ENCODE data around the gene SLC9A3.

The SLC9A3 gene

GRCh38 chr5:494667-495255, 29.5 kb downstream of the SLC9A3 start:
- TF ChIP-seq TAF1 (IDR thresholded peaks at IDR 0.05; ENCODE audit: low read depth, low read length), result no peak
- no peak for TF ChIP-seq POU2F2 (IDR thresholded peaks at IDR 0.05; ENCODE audit: low read depth, low read length)
- FAIRE-seq, result no peak
- no peak for DNase-seq (ENCODE audit: insufficient read length, low spot score)

DNA sequence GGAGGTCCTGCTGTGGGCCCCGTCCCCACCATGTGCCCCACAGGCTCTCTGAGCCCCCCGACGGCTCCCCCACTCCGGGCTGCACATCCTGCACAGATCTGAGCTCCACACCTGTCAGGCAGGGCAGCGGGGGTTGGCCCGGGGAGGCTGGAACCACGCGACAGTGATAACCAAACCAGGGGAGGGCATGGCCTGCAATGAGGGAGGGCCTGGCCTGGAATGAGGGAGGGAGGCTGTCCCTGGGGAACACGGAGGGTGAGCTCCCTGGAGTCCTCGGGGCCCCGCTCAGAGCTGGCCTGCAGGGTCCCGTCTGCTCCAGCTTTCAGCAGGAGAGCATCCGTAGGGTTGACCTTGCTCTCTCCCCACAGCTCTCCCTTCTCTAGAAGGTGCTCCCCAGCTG, 30.5 kb downstream of the SLC9A3 start:
- no peak for TF ChIP-seq POU2F2 (IDR thresholded peaks at IDR 0.05; ENCODE audit: low read depth, low read length)
- TF ChIP-seq PAX5 (IDR thresholded peaks at IDR 0.05; ENCODE audit: insufficient read depth, low read length, severe bottlenecking), result no peak
- TF ChIP-seq POLR2AphosphoS5 (IDR thresholded peaks at IDR 0.05; ENCODE audit: low read depth, low read length), result no peak
- TF ChIP-seq POLR2A (IDR thresholded peaks at IDR 0.05; ENCODE audit: low read depth, low read length), result no peak
- no peak for TF ChIP-seq TAF1 (IDR thresholded peaks at IDR 0.05; ENCODE audit: low read depth, low read length)
- TF ChIP-seq SPI1 (IDR thresholded peaks at IDR 0.05; ENCODE audit: low read depth, low read length), result no peak
- DNase-seq (ENCODE audit: insufficient read length, low spot score) (no peak), FAIRE-seq (no peak)

- TF ChIP-seq POU2F2 (IDR thresholded peaks at IDR 0.05; ENCODE audit: low read depth, low read length) (no peak), POLR2AphosphoS5 (IDR thresholded peaks at IDR 0.05; ENCODE audit: low read depth, low read length) (no peak), TAF1 (IDR thresholded peaks at IDR 0.05; ENCODE audit: low read depth, low read length) (no peak), POLR2A (IDR thresholded peaks at IDR 0.05; ENCODE audit: low read depth, low read length) (no peak)
- DNase-seq (ENCODE audit: insufficient read length, low spot score), result no peak
- no peak for FAIRE-seq
Measured at GRCh38 chr5:493119-493701, 31.0 kb downstream of the SLC9A3 start.

DNA sequence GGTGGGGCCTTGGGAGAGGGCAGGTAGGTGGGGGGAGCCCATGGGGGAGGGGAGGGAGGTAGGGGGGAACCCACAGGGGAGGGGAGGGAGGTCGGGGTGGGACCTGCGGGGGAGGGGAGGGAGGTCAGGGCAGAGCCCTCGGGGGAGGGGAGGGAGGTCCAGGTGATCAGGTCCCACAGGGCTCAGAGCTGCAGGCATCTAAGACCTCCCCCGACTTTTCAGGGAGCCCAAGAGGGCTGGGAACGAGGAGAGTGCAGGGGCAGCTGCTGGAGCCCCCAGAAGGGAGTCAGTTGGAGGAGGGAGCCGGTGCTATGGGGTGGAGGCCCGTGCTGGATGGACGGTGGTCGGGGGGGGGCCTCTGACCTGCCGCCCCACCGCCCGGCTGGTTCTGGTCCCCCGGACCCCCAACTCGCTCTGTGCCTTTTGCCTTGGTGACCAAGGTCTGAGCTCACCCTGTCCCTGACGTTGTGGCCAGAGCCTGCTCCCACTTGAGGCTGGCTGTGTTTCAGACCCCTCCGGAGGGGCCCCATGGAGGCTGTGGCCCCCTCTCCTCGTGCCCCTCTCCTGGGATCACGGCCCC, 31.8 kb downstream of the SLC9A3 start:
- FAIRE-seq, result no peak
- no peak for DNase-seq (ENCODE audit: insufficient read length, low spot score)
- no peak for TF ChIP-seq PAX5 (IDR thresholded peaks at IDR 0.05; ENCODE audit: insufficient read depth, low read length, severe bottlenecking)

- TF ChIP-seq TAF1 (IDR thresholded peaks at IDR 0.05; ENCODE audit: low read depth, low read length) (no peak), SPI1 (IDR thresholded peaks at IDR 0.05; ENCODE audit: low read depth, low read length) (no peak), POLR2A (IDR thresholded peaks at IDR 0.05; ENCODE audit: low read depth, low read length) (no peak)
Measured at GRCh38 chr5:491856-492155, 32.4 kb downstream of the SLC9A3 start.

DNA sequence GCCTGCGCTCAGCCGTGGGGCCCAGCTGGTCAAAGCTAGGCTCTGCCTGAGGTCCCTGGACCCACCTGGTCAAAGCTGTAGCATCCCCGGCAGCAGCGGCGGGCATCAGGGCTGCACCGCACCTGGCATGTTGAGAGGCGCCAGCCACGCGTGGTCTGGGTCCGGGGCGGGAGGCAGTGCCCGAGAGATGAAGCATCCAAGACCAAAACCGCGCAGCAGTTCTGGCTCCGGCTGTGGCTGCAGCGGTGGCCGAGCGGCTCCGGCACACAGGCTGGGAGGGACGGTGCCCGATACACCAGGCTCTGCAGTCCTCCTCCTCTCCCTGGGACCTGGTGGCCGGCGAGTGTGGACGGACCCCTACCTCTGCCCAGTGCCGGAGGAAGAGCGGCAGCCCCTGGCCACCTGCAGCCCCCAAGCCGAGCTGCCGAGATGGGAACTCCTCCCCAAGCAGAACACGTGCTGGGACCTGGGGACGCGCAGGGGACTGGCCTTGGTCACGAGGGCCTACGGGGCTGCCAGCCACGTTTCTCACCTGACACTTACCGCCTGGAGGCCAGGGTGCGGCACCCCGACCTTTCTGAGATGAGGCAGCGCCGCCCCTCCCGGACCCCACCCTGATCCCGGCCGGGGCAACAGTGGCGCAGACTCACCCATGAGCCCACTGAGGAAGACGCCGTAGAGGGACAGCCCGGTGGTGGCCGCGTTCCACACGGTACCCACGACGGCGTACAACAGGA, 33.0 kb downstream of the SLC9A3 start:
- no peak for FAIRE-seq
- no peak for TF ChIP-seq POLR2A (IDR thresholded peaks at IDR 0.05; ENCODE audit: low read depth, low read length)
- no peak for TF ChIP-seq PAX5 (IDR thresholded peaks at IDR 0.05; ENCODE audit: insufficient read depth, low read length, severe bottlenecking)
- TF ChIP-seq POLR2AphosphoS5 (IDR thresholded peaks at IDR 0.05; ENCODE audit: low read depth, low read length), result no peak
- TF ChIP-seq POU2F2 (IDR thresholded peaks at IDR 0.05; ENCODE audit: low read depth, low read length), result no peak
- no peak for TF ChIP-seq SPI1 (IDR thresholded peaks at IDR 0.05; ENCODE audit: low read depth, low read length)
- no peak for TF ChIP-seq TAF1 (IDR thresholded peaks at IDR 0.05; ENCODE audit: low read depth, low read length)
- DNase-seq (ENCODE audit: insufficient read length, low spot score), result no peak

More at GRCh38 chr5:491856-492155, 32.4 kb downstream of the SLC9A3 start:
- DNase-seq (ENCODE audit: insufficient read length, low spot score) (no peak), FAIRE-seq (no peak)

DNA sequence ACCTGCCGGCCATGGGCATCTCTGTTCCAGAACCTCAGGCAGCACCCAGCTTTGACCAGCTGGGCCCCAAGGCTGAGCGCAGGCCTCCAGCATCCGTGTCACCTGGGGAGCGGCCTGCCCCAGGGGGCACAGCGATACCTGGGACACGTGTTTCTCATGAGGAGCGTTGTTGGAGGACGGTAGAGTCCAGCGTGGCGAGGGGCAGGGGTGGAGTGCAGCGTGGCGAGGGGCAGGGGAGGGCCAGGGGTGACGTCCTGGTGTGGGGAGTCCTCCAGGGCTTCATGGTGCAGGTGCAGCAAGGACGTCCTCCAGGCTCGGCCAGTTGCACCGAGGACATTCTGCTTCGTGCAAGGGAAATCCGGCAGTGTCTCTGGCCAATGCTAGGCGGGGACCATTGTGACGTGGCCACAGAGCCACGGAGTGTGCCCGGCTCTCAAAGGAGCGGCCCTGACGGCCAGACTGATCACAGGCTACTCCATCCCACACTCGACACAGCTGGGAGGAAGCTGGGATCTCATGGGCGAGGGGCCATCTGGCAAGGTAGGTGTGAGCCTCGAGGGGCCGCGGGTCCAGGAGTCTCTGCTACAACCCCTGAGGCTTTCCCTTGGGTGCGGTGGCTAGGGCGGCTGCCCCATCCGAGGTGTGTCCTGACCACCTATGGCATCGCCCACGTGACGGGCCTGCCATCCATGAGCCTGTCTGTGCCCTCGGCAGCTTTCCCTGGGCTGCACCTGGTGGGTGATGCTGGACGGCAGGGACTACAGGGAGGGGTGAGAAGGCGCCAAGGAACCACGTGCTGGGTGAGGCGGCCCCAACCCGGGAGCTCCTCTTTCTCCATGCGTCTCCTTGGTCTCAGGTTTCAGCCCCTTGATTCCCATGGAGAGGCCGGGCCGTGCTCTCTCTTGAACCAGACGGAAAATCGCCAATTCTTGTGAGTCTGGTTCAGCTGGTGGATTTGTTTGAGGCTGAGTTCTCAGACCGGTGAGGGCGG, 33.8 kb downstream of the SLC9A3 start:
- FAIRE-seq (no peak), DNase-seq (ENCODE audit: insufficient read length, low spot score) (no peak)
- TF ChIP-seq TAF1 (IDR thresholded peaks at IDR 0.05; ENCODE audit: low read depth, low read length), result no peak
- no peak for TF ChIP-seq SPI1 (IDR thresholded peaks at IDR 0.05; ENCODE audit: low read depth, low read length)
- no peak for TF ChIP-seq POLR2A (IDR thresholded peaks at IDR 0.05; ENCODE audit: low read depth, low read length)
- no peak for TF ChIP-seq PAX5 (IDR thresholded peaks at IDR 0.05; ENCODE audit: insufficient read depth, low read length, severe bottlenecking)
- no peak for TF ChIP-seq POU2F2 (IDR thresholded peaks at IDR 0.05; ENCODE audit: low read depth, low read length)
- TF ChIP-seq POLR2AphosphoS5 (IDR thresholded peaks at IDR 0.05; ENCODE audit: low read depth, low read length), result no peak

- no peak for DNase-seq (ENCODE audit: insufficient read length, low spot score)
Measured at GRCh38 chr5:489689-490080, 34.6 kb downstream of the SLC9A3 start.

More at GRCh38 chr5:489689-490080, 34.6 kb downstream of the SLC9A3 start:
- FAIRE-seq, result no peak
- TF ChIP-seq TAF1 (IDR thresholded peaks at IDR 0.05; ENCODE audit: low read depth, low read length), result no peak
- no peak for TF ChIP-seq PAX5 (IDR thresholded peaks at IDR 0.05; ENCODE audit: insufficient read depth, low read length, severe bottlenecking)
- TF ChIP-seq POU2F2 (IDR thresholded peaks at IDR 0.05; ENCODE audit: low read depth, low read length), result no peak
- TF ChIP-seq SPI1 (IDR thresholded peaks at IDR 0.05; ENCODE audit: low read depth, low read length), result no peak
- no peak for TF ChIP-seq POLR2A (IDR thresholded peaks at IDR 0.05; ENCODE audit: low read depth, low read length)
- TF ChIP-seq POLR2AphosphoS5 (IDR thresholded peaks at IDR 0.05; ENCODE audit: low read depth, low read length), result no peak
